A204.1 (cell line): ENCODE measurements around the gene NEK11.

Source experiments
- FAIRE-seq: peaks from 2 replicates; lab custom pipeline; 2012; peaks lifted over from hg19 to GRCh38; lab: Jason Lieb, UNC

The NEK11 gene

DNA sequence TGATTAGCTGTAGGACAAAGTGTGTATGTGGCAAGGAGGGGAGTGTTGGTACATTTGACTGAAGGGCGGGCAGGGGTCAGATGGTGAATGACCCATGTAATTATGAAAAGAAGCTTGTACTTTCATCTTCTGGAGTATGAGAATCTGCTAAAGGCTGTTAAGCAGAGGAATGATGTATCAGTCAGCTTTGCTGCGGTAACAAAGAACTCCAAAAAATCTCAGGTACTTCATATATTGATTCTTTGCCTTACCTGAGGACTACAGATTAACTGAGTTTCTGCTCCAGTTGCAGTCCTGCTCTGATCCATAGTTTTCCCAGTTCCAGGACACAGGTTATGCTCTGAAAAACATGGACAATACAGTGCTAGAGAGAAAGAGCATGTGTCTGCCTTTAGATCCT, 115.1 kb downstream of the NEK11 start:
- FAIRE-seq, result no peak

DNA sequence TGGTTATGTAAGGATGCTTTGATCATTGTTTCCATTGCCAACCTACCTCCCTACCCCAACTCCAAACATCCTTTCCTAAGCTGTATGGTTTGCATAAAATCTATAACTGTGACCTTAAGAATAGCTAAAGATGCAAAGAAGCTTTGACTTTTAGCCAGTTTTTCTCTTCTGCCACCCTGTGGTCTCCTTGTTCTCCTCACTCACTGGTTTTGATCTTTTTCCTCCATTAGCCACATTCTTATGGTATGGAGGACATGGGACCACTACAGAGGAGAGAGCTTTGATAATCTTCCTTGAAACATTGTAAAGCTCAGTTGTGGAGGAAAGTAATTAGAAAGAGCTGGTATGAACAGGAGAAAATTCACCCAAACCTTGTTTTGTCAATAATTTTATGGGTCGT, 115.9 kb downstream of the NEK11 start:
- FAIRE-seq, result no peak

- FAIRE-seq, result no peak
These were observed 117.1 kb downstream of the NEK11 start for GRCh38 chr3:131143802-131144201.

DNA sequence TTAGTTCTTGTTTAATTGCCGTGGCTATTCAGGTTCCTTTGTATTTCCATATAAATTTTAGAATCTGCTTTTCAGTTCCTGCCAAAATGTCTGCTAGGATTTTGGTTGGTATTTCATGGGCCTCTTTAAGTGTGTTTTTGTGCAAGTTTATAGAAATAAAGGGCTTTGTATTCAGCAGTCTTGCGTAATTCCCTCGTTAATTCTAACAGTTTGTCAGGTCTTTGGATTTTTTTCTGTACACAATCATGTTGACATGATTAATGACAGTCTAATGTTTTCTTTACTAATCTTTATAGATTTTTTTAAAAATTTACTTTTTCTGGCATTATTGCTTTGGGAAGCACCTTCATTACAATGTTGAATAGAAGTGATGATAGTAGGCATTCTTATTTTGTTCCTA, 120.9 kb downstream of the NEK11 start:
- FAIRE-seq, result no peak

DNA sequence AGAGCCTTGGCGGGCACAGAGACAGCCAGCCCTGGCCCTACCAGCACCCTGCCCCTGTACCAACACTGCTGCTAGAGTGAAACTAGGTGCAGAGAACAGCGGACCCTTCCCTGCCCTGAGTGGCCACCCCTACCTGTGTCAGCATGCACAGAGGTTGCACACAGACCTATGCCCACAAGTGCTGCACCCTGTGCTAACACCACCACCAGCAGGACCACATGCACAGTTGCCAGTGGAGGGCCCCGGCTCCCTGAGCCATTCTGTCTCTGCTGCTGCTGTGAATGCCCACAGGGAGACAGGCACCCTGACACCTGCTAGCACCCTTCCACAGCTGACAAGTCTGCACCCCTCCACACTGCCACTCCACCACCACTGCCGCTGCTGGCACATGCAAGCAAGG, 131.8 kb downstream of the NEK11 start:
- FAIRE-seq, result no peak

- no peak for FAIRE-seq
These were observed 135.8 kb downstream of the NEK11 start for GRCh38 chr3:131162516-131162915.

GRCh38 chr3:131167867-131168266, 141.2 kb downstream of the NEK11 start:
- no peak for FAIRE-seq

GRCh38 chr3:131169331-131169730, 142.7 kb downstream of the NEK11 start:
- FAIRE-seq, result no peak

DNA sequence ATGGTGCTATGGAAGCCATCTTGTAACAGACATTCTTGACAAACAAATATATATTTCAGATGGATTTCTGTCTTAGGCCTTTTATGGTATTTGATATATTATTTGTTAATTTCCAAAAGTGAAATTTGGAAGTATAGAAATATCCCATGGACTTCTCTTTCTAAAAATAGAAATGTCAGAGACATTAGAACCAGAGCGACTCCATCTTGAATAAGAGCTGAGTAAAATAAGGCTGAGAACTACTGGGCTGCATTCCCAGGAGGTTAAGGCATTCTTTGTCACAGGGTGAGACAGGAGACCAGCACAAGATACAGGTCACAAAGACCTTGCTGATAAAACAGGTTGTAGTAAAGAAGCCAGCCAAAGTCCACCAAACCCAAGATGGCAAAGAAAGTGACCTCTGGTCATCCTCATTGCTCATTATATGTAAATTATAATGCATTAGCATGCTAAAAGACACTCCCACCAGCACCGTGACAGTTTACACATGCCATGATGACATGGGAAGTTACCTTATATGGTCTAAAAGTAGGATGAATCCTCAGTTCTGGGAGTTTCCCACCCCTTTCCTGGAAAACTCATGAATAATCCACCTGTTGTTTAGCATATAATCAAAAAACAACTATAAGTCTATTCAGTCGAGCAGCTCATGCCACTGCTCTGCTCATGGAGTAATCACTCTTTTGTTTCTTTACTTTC, 146.0 kb downstream of the NEK11 start:
- no peak for FAIRE-seq

DNA sequence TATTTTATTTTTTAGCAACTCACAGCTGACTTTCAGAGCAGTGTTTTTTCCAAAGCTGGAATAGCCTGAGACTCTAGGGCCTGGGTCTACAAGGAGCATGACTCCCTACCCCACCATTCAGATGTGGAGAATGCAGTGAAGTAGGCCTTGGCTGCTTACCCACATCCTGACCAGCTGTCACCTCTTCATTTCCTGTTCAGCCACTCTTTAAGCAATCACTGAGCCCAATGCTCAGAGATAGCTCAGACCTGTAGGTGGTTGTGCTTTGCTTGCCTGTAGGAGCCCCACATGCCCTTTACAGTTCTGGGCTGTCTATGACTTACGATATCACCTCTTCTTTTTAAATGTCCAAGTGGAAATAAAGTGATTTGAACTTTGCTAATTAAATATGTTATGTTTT, 148.1 kb downstream of the NEK11 start:
- FAIRE-seq, result no peak

- no peak for FAIRE-seq
These were observed 152.2 kb downstream of the NEK11 start for GRCh38 chr3:131178710-131179375.

GRCh38 chr3:131192701-131193100, 166.0 kb downstream of the NEK11 start:
- FAIRE-seq, result no peak

- FAIRE-seq, result peak; percentile 40
These were observed 167.1 kb downstream of the NEK11 start for GRCh38 chr3:131193641-131194238.

GRCh38 chr3:131194816-131195215, 168.1 kb downstream of the NEK11 start:
- FAIRE-seq, result no peak

GRCh38 chr3:131200636-131201199, 174.0 kb downstream of the NEK11 start:
- FAIRE-seq, result no peak

GRCh38 chr3:131216330-131216729, 189.7 kb downstream of the NEK11 start:
- FAIRE-seq, result no peak

DNA sequence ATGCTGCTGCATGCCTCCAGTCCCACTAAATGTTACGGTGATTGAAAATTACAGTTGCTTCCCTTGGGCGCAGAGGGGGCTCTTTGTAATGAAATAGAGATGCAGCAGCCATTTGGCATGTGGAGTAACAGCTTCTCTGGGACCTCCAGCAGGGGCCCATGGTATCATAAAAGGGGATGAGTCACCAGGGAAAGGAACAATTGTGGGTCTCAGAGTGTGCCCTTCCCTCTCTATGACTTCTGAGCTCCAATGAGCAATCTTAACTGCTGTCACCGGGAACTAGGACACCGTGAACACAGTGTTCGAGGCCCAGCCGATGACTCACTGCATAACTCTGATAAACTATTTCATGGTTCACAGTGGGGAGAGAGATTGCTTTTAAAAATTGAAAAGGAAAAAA, 190.1 kb downstream of the NEK11 start:
- no peak for FAIRE-seq

DNA sequence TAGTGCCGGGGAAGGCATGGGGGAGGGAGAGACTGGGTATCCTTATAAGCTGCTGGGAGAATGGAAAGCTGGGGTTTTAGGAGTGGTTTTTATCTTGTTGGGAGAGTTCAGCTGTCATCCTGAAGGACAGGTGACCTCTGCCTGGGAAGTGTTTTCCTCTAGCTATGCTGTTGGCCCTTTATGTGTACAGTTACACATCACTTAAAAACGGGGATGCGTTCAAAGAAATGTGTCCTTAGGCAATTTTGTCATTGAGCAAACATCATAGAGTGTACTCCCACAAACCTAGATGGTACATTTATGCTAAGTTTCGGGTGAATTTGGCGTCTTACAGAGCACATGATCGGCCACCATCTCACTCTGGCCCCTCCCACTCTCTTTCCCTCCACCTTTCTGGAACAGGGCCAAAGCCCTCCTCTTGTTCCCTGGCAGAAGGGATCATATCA, 190.6 kb downstream of the NEK11 start:
- FAIRE-seq, result no peak

GRCh38 chr3:131218196-131218595, 191.5 kb downstream of the NEK11 start:
- FAIRE-seq, result no peak

- FAIRE-seq, result no peak
These were observed 195.1 kb downstream of the NEK11 start for GRCh38 chr3:131221731-131222130.

GRCh38 chr3:131222599-131222998, 195.9 kb downstream of the NEK11 start:
- FAIRE-seq, result no peak

DNA sequence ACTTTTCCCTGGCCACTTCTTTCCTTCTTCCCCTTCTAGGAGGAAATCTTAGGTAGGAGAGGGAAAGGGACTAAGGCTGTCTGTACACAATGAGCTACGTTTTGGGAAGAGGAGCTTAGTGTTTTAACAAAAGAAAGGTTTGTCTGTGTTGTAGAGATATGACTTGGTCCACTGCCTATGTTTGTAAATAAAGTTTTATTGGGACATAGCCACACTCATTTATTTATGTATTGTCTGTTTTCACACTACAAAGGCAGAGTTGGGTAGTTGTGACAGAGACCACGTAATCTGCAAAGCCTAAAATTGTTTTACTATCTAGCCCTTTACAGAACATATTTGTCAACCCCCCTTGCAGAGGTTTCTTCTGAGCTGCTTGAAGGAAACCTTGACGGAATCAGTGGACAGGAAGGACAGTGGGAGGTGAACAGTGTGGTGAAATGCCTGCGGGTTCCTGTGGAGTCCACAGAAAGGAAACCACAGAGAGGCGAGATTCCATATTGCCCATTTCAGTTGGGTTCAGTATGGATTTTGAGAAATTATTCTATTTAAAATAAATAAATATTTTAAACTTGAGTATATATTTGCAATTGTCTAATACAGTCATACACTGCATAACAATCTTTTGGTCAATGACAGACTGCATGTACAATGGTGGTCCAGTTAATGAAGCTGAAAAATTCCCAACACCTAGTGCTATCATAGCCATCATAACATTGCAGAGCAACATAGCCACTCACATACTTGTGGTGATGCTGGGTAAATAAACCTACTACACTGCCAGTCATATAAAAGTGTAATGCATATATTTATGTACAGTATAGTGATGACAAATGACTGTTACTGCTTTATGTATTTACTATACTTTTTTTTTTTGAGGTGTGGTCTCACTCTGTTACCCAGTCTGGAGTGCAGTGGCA, 197.0 kb downstream of the NEK11 start:
- no peak for FAIRE-seq
